COR-L47 (cell line): Measurements from ENCODE around the gene MAML2.
A peak's percentile ranks its signal among the peaks of the same experiment; 100 is the strongest.

Source experiments
- DNase-seq: peaks from one replicate; lab custom pipeline; 2025; lab: John Stamatoyannopoulos, UW

Gene MAML2

DNA sequence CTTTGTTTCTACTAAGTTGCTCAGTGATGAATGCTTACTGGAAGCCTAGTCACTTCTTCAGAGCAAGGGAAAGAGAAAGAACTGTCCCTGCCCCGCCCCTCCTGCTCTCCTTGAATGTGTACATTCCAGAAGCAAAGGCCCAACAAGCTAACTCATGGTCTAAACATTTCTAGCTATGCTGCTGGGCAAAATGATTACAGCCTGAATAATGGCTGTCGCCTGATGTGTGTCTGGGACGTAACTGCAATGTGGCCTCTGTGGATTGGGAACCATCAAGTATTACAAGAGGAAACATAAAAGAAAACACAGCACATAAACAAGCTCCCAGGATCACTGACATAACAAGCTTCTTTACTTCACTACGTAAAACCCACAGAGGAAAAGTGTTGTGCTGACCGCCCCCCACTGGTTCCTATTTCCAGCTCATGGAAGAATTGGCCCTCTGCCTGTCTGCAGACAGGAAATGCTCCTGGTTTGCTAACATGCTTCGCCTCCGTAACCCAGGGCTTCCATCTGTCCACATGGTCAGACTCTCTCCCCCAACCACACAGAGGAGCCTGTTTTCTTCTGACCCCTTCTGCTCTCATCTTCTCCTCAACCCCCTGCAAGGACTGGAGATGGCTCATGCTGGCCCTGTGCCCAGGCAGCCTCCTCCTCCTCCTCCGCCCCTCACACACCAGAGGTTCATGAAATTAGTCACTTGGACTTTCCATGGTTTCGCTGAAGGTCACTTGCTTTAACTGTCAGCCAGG, 187.2 kb downstream of the MAML2 start:
- DNase-seq = peak; percentile 42

DNA sequence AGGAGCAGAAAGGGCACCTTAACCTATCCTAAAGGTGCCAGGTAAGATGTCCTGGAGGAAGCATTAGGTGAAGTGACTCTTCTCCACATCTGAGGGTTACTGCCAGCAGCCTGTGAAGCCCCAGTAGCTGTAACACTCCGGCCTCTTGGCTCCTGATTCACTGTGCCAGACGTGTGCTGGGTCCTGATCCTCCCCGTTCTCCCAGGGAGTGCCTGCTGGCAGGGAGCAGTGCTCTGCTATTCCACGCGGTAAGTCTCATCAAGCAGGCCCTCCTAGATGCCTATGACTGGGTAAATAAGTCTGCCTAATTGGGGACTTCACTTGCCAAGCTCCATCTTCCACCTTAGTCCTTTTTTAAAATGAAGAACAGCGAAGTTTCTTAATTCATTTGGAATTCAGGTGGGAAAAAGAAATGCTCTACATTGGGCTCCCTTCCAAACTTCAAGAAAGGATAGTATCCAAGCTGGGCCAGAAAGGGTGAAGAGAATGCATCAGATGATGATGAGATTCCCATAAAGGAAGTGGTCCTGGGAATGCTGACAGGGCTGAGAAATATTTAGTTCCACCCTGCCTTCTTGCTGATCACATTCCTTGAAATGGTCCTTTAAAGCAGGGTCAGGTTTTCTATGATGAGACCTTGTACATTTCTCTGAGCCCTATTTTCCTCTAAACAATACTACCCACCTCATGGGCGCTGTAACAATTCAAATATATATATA, 188.0 kb downstream of the MAML2 start:
- no peak for DNase-seq

DNA sequence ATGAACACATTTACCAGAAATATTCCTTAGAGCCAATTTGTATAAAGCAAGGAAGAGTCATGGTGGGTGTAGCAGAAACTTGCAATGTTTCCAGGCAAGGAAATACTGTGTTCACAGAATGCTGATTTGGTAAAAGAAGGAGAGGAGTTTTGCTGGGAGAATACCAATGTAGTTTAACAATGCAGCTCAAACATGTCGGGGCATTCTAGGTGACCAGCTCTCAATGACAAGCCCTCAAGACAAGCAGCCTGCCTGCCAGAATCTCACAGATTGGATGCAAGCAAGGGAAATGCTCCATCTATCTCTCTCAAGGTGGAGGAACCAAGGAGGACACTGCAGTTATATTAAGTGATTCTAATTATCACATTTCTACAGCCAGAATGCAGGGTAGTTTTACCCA, 190.4 kb downstream of the MAML2 start:
- no peak for DNase-seq

DNA sequence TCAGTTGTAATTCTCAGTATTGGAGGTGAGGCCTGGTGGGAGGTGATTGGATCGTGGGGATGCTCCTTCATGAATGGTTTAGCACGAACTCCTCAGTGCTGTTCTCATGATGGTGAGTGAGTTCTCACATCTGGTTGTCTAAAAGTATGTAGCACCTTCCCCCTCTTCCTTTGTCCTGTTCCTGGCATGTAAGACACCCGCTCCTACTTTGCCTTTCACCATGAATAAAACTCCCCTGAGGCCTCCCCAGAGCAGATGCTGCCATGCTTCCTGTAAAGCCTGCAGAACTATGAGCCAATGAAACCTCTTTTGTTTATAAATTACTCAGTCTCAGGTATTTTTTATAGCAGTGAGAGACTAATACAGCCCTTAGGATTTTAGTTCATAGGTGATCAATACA, 191.5 kb downstream of the MAML2 start:
- DNase-seq = no peak

DNA sequence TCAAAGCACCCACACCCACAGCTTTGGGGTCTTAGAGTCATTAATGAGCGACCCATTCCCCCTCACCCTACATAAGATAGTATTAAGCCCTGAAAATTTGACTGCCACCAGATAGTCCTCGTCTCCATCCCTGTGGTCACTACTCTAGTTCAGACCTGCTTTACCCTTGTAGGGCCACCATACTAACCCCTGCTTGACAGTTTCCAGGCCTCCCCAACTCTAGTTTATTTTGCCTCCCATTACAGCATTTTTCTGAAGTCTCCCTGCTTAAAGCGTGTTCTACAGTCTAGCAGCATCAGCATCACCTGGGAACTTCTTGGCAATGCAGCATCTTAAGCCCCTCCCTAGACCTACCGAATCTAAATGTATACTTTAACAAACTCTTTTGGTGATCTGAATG, 192.4 kb downstream of the MAML2 start:
- no peak for DNase-seq

DNA sequence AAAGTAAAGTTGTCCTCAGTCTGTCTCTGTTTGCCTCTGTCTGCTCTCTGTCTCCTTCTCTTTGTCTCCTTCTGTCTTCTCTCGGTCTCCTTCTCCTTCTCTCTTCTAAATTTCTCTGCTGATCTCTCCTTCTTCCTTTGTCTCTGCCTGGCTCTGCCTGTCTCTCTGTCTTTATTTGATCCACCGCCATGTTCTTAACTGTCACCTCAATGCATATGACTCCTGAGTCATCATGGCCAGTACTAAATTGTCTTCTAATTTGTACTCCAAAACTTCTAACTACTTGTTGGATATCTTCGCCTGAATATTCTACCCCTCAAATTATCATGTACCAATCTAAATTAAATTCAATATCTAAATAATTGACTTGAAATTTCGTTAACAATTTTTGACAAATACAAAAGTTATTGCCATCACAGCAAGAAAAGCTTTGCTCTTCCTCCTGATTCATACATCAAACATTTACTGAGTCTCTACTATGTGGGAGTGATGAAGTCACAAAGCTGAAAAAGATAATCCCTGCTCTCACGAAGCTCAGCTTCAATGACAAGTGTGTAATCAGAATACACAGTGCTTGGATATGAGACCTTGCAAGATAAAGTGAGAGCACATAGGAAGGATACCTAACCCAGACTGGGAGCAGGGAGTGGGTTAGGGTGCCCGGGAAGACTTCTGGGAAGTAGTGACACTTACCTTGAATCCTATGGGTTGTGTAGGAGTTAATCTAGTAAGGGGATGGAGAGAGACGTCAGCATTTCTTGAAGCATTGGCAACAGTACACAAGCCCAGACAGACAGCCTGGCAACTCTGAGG, 193.0 kb downstream of the MAML2 start:
- no peak for DNase-seq

DNA sequence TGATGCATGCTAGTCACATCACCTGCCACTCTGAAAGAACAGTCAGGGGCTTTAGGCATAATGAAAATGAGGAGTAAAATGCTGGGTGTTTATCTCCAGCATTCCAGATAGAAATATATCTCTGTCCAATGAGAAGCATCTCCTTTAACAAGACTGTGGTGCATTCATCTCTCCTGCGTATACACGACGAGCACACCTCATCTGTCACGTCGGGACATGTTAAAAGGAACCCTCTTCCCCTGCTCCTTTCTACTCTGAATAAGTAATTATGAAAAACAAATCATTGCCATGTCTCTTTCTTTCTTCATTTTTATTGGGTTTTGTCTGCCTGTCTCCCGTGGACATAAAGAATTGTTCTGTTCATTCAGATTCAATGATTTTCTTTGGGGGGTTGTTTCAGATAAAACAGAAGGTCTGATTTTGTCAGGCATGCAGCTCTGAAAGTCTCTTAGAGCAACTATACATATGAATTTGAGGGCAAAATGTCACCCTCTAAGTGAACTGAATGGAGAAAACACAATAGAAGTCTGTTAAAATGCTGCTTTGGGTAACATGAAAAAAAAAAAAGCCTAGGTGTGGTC, 195.0 kb downstream of the MAML2 start:
- DNase-seq = no peak

DNA sequence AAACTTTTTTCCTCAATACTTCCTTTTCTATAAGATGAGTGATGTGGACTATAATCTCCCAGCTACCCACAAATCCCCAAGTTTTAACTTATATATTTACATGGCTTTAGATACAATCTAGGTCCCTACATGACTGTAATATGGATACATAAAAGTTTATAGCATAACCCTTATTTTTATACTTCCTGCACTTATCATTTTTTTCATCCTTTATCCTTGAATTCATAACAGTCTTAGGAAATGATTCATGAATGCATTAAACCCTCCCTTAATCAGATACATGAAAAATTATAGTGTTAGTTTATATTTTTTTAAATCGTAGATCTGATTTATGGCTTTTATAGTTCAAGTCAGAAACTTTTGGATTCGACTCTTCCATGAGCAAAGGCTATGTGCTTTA, 195.8 kb downstream of the MAML2 start:
- DNase-seq = no peak

DNA sequence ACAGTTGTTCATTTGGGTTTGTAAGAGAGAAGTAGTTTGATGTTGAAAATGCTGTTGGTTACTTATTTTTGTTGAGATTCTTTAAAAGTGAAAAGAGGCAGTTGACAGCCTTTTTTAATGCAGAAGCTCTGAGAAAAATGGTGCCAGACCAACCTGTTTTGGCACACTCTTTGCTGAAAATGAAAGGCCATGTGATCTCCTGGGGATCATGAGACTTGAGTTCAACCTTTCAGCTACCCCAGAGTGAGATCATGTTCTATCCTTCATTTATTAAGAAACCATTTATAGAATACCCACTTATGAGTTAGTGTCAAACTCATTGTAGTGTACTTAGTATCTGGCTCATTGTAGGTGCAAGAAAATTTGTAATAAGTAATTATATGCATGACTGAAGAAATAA, 196.2 kb downstream of the MAML2 start:
- no peak for DNase-seq

DNA sequence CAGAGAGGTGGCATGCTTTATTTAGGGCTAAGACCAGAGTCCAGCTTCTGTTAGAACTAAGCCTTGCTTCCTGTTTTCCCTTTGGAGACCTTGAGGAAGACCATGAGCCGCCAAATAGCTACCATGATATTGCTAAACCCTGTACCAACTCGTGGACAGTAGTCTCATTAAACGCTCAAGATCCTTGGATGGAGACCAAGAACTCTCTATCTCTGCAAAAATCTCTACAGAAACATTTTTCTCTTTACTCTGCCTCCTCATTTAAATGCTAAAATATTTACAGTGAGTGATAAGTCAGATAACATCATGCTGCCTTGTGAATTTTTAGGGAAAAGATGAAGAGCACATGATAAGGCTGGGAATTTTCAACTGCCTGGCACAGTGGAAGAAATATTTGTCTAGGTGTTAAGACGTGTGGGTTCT, 197.8 kb downstream of the MAML2 start:
- no peak for DNase-seq

DNA sequence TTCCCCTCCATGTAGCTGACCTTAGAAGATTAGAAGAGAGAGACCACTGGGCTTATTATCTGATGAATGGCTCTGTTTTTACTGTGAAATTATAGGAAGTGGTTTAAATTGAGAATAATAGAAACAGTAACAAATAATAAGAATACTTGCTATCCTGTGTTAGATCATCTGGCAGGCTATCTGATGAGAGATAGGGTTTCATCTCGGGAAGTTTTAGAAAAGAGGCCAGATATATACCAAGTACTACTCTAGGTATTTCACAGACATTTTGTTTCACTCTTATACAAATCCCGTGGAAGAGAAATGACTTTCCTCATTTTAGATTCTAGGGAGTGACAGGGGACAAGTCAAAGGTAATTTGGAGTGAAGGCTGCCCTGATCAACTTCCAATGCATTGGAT, 198.4 kb downstream of the MAML2 start:
- DNase-seq = no peak

DNA sequence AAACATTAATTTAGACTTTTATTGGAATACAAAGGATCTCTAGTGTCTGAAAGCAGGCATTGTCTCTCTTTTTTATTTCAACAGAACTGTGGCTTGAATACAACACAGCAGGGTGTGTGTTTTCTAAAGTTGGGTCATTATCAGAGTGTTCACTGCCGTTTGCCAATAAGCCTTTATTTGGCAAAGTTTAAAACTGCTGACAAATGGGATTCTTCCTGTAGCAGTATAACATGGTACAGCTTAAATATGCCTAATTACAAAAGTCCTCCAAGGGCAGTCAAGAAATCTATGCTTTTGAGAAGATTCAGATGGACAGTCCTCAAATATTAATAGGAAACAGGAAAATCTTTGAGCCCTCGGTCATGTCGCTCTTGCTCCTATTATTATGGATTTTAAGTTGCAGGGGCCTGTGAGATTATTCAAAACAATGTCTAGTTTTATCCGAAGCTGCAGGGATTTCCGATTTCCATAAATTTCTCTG, 199.9 kb downstream of the MAML2 start:
- peak; percentile 43 for DNase-seq

DNA sequence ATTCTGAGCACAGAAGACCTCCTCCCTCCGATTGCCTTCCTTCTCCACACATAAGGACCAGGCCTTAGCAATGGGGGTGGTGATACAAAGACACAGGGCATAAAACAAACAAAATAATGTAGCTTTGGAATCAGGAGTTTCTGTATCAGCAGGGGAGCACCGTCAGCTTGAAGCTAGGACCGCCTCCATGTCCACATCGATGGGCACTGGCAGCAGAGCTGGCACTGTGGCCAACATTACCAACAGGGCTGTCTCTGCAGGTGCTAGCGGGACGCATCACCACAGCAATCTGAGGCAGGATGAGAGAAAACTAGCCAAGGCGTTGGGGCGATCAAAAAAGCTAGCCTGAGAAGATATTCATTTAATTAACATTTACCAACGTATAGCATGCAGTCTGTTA, 201.4 kb downstream of the MAML2 start:
- DNase-seq = peak; percentile 21

DNA sequence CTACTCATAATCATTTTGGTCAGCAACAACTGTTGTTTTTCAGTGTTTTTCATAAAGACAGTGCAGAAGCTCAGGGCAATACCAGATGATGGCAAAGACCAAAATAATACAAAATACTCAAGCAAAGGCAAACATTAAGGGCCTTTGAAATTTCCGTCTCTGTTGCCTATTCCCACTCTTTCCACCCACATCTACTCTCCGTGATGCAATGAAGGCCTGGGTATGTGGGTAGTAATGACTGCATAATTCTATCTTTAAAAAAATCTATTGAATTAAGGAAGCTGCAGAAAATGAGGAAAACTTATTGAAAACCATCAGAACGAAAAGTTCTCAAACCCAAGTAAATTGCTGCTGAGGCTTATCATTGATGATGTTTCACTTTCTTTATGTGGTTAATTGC, 203.3 kb downstream of the MAML2 start:
- no peak for DNase-seq

DNA sequence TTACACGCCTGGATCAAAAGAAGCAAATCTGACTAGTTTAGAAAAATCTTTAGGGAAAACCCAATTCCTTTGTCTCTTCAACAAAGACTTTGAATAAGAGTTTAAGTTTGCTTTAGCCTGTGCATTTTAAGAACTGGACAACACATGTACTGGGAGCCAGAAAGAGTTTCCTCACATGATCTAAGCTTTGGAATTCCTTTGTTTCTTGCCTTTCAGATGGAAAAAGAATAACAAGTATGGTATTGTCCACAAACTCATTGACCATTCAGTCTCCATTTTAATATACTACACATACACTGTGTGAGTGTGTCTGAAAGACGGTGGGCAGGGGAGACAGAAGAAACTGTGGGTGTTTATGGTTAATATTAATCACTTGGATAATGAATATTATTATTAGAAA, 205.6 kb downstream of the MAML2 start:
- no peak for DNase-seq

DNA sequence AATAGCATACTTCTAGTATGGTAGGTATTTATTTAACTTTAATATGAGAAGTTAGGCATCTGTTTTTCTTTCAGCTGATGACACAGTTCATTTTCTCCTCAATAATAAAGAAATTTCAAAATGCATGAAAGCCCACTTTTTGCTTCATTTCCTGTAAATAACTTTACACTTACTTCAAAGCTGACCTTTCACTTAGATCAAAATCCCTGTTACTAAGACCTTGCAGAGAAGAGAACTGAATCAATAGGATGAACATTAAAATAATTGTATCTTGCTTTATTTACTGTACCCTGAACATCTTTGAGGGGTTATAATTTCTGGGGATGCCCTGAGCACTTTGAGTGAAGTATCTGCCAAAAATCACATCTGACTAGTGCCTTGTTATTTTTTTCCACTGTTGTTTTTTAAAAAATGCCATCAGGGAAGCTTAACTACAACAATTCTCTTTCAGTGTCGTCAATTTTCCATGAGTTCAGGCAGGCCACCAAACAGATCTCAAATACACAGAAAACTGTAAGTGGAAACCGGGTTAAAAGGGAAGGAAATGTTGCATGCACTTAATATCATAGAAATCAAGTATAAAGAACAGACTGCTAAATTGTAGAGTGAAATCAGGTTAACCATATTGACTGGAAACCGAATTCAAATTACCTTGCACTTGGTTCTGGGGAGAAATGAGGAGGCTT, 206.2 kb downstream of the MAML2 start:
- DNase-seq = no peak

DNA sequence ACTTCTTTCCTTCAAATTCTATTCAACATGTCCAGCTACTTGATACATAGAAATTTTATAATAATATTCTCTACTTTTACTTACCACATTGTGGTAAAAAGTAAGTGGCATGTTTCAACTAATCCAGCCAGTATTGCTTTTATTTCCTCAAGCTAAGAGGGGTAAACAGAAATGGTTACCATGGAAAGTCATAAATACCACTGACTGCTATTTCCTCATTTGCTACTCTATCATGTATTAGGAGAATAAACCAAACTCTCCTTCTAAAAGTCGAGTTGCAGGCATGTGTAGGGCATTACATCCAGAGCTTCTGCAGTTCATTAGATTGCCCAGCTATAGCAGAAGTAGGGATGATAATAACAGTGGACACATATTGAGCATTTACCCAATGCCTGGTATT, 208.4 kb downstream of the MAML2 start:
- no peak for DNase-seq

DNA sequence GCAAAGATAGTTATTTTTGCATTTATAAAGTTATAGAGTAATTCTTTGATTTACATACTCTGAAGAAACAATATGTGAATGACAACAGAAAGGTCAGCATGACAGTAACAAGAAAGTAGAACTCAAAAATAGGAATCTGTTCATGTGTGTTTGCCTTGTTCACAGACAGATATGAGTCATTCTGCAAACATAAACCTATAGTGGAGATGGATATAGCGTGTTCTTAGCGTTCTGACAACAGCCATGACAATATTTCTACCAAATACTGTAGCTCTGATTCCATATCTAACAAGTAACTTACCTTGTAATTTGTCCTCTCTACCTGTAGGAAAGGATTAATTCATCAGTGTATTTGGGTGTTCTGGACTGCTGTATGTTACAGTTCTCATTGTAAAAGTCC, 210.6 kb downstream of the MAML2 start:
- no peak for DNase-seq

DNA sequence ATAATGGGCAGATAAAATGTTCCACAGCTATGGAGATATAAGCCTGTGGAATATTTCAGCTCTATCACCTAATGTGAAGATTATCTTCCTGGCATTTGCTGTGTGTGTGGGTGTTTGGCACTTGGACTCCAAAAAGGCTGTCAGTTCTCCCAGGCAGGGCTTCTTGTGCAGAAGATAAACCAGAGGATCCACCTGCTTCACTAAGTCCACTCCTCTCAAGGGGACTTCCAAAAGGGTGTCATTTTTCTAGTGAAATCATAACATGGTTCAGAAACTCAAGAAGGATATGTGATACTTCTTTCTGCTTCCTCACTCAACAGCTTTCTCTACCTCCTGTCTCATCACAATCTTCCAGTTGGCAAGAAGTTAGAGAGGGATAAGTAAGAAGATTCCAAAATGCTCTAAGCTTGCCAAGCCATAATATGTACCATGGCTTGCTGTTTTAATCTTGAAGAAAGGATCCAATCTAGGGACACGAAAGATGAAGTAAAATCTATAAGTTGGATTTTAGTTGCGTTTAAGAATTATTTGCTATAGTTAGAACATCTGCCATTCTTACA, 212.9 kb downstream of the MAML2 start:
- no peak for DNase-seq

DNA sequence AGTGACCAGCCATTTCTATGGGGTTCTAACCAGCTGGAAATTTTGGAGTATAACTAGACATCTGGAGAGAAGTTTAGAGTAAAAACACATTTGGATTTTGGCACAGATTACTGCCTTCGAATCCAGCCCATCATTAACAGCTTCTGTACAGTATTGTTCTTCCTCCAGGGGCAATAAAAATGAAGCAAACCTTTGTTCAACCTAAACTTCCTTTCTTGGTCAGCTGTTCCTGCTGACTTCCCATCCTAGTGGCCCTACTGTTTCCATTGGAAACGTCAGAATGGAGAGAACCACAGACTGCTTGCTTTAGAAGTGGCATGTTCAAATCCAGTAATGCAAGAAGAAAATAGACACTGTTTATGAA, 215.4 kb downstream of the MAML2 start:
- DNase-seq = no peak

DNA sequence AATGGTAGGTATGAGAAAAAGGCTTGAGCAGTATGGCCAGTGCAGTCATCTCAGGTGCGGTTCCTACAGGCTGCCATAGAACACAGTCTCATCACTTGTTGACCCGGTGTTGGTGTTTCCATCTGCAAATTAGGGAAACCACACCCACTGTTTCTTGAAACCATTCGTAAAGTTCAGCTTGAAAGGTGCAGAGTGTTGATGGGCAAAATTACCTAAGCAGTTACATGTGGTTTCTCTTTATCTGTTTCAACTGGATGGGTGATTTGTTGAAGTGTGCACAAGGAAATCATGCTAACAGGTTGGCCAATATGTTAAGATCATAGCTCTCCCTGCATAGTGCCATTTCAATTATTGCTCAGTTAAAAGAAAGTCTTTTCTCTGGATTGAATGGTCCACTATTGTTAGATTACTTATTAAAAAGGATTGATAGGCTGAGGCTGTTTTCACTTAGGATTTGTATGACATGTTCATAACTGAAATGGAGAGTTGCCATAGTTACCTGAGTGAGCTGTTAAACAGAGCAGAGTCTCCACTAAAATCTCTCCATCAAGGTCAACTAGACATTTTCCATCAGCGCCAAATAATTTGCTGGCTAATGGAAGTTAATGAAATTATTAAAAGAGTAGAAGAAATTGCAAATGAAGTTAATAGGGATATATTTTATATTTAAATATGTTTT, 215.9 kb downstream of the MAML2 start:
- DNase-seq = no peak
